ENCODE measurements around the gene CCDC186. TPM values are rescaled to one million over a fixed set of nuclear protein-coding genes. Genes with fewer than 3 reads are reported as not detected.

CCDC186 gene
- total and polyA plus RNA-seq, 2 donors: 11.2 to 18.7 TPM

DNA sequence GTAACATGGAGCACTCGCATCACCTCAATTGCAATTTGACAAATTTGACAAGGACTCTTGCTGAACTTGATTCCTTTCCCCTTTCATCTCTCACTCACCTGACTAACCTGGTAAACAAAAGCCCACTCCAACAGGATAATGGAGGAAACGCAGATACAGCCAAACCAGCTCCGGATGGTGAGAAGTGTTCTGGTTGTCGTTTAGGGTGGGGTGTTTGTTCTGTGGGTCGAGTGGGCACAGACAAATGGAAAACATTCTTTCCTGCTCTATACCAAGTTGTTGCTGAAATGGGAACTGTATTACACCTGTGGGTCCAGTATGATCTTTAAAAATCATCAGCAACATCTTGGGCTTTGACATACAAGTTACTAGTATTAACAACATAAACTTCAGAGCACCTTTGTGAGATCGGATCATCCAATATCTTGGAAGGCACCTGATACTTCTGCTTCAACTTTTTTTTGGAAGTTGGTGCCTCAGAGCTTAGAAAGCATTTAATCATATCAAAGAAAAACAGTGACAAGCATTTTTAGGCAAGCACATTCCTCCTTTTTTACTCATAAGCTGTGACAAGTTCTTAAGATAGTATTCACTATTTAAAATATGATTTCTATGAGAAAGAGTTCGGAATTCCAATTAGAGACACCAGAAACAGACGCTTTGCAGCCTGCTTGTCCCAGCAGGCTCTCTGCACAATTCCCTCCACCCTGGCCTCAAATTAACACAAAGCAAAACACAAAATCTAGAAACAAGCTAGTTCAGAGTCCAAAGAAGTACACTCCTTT lies 58.1 kb downstream of the CCDC186 start:
- Histone ChIP-seq H3K27ac (ENCODE audit: low read depth in 1 of 2, low read length in 1 of 2) (no peak overlapping the region), H3K4me3 (ENCODE audit: low read length in 2 of 2) (no peak overlapping the region), H3K4me1 (ENCODE audit: control insufficient read depth in 2 of 2, insufficient read depth in 2 of 2, low read length in 2 of 2) (no peaks in the 10 kb centered on the region), H3K27me3 (ENCODE audit: control insufficient read depth in 2 of 2, insufficient read depth in 1 of 2, low read length in 1 of 2) (no peaks in the 10 kb centered on the region), H3K36me3 (ENCODE audit: control insufficient read depth in 2 of 2, insufficient read depth in 2 of 2, low read length in 1 of 2) (peaks cover 0 to 3% of the 10 kb centered on the region in 2 donors), H3K9me3 (ENCODE audit: control insufficient read depth in 2 of 2, insufficient read depth in 1 of 2, low read length in 1 of 2) (no peaks in the 10 kb centered on the region)
- WGBS: 91% methylated on average over 8 of the region's 8 CpGs
- no peak for DNase-seq (ENCODE audit: low read depth in 6 of 9, low spot score in 9 of 9)

DNA sequence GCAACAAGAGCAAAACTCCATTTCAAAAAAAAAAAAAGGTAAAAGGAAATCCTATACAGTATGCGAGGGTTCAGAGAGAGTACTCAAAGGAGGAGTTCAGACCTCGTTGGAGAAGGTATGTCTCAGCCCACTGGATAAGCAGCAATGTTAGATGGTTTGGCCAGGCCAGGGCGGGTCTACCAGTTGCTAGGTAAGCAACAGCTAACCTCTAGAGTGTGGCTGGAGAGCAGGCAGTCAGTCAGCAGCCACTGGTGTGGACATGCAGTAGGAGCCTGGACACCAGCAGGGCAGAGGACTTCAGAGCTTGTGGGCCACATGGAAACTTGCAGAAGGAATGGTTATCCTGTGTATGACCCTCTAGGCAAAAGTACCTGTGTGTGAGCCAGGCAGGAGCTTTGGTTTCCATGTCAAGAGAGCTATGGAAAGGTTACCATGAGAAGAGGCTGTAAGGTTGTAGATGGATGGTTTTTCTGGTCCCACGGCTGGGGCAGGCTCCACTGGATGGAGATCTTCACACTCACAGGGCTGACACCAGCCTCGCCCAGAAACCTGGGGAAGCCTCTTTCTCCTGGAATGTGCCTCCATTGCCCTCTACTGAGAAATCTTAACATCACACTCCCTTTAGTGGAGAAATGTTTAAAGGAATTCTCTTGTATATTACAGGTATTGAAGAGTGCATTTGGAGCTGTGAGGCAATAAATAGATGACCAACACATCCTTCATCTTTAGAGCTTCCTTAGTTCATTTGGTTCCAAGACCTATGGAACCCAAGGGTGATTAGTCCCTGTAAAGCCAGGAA lies 63.6 kb downstream of the CCDC186 start:
- Histone ChIP-seq H3K4me1 (ENCODE audit: control insufficient read depth in 2 of 2, insufficient read depth in 2 of 2, low read length in 2 of 2) (no peaks in the 10 kb centered on the region), H3K27ac (ENCODE audit: low read depth in 1 of 2, low read length in 1 of 2) (no peak overlapping the region), H3K4me3 (ENCODE audit: low read length in 2 of 2) (no peak overlapping the region), H3K9me3 (ENCODE audit: control insufficient read depth in 2 of 2, insufficient read depth in 1 of 2, low read length in 1 of 2) (no peaks in the 10 kb centered on the region), H3K27me3 (ENCODE audit: control insufficient read depth in 2 of 2, insufficient read depth in 1 of 2, low read length in 1 of 2) (no peaks in the 10 kb centered on the region), H3K36me3 (ENCODE audit: control insufficient read depth in 2 of 2, insufficient read depth in 2 of 2, low read length in 1 of 2) (no peaks in the 10 kb centered on the region)
- no peak for DNase-seq (ENCODE audit: low read depth in 6 of 9, low spot score in 9 of 9)
- WGBS: 90% methylated on average over 5 of the region's 5 CpGs

DNA sequence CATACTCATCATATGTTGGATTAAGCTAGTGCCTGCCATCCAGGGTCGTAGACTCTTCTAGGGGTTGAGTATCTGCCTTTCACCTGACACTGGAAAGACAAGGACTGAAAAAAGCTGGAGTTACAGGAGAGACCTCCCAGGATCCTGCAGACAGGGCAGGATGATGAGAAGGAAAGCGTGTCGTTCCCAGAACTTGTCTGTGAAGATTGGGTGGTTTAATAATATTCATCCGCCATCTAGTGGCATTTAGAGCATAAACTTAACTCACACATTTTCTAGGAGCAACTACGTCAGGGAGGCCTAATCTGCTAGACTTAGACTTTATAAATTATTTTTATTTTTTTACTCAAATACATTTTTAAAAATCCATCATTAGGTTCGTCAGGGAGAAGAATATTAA lies 70.7 kb downstream of the CCDC186 start:
- H3K27ac ChIP-seq (ENCODE audit: low read depth in 1 of 2, low read length in 1 of 2): no peak overlapping the region
- peaks cover 0 to 3% of the 10 kb centered on the region in 2 donors for H3K9me3 ChIP-seq (ENCODE audit: control insufficient read depth in 2 of 2, insufficient read depth in 1 of 2, low read length in 1 of 2)
- peaks cover 0 to 18% of the 10 kb centered on the region in 2 donors for H3K4me1 ChIP-seq (ENCODE audit: control insufficient read depth in 2 of 2, insufficient read depth in 2 of 2, low read length in 2 of 2)
- no peaks in the 10 kb centered on the region for H3K36me3 ChIP-seq (ENCODE audit: control insufficient read depth in 2 of 2, insufficient read depth in 2 of 2, low read length in 1 of 2)
- H3K4me3 ChIP-seq (ENCODE audit: low read length in 2 of 2): no peak overlapping the region
- WGBS: 26% methylated on average over 6 of the region's 6 CpGs
- peaks cover 9 to 33% of the 10 kb centered on the region in 2 donors for H3K27me3 ChIP-seq (ENCODE audit: control insufficient read depth in 2 of 2, insufficient read depth in 1 of 2, low read length in 1 of 2)
- peak in 3 of 9 donors; percentile 30 to 66 (median 44) for DNase-seq (ENCODE audit: low read depth in 6 of 9, low spot score in 9 of 9)

DNA sequence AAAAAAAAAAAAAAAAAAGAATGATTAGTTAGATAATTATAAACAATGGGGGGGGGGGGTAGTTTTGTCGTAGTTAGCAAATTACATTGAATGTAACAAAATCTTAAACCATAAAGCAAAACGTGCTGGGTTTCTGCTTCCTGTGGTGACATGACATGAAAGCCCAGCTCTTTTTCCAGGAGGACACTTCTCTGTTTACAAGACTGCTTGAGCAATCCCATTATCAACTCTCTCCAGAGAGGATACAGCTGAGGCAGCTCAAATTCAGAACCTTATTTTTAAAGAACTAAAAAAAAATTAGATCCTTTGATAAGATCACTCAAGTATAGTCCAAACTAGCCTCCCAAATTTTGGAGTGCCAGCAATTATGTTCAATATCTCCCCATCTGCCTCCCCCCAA lies 71.7 kb downstream of the CCDC186 start:
- H3K27me3 ChIP-seq (ENCODE audit: control insufficient read depth in 2 of 2, insufficient read depth in 1 of 2, low read length in 1 of 2): peaks cover 9 to 33% of the 10 kb centered on the region in 2 donors
- DNase-seq (ENCODE audit: low read depth in 6 of 9, low spot score in 9 of 9): no peak

DNA sequence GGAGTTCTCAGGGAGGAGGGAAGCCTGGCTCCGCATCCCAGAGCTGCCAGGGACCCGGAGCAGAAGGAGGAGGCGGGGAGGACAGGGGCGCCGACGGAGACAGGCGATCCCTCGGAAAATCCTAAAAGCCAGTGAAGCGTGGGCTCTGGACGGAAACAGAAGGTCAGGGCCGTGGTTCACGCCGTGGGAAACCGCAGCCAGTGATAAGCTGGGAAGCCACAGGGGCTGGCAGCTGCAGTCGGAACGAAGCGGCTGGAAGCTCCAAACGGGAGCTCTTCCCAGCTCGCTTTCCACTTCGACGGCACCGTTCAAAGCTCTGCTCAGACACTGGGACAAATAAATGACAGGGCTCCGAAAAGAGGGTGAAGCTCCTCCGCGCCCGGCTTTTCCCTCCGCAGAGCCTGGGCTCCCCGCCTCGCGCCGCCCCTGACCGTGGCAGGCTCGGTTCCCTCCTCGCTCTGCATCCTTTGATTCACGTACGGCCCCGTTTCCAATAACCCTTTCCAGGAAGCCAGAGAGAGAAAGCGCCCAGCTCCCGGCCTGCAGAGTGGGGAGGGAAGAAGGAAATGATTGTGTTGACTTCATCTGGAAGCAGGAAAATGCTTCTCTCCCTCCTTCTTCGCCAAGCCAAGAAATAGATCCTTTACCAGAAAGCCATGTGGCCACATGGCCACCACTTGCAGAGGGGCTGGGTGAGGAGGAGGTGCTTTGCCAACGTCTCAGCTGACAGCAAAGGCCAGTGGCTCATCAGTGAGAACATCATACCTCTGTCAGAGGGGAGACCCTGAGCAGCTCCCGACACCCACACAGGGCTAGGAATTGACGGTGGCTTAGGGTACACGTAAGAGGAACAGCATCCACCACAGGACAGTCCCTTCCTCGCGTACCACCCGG lies 72.9 kb downstream of the CCDC186 start:
- peak in 1 of 9 donors; percentile 15 for DNase-seq (ENCODE audit: low read depth in 6 of 9, low spot score in 9 of 9)
- no peaks in the 10 kb centered on the region for H3K36me3 ChIP-seq (ENCODE audit: control insufficient read depth in 2 of 2, insufficient read depth in 2 of 2, low read length in 1 of 2)
- WGBS: 10% methylated on average over 47 of the region's 47 CpGs

More for the DNA sequence above, 71.7 kb downstream of the CCDC186 start:
- Histone ChIP-seq H3K4me3 (ENCODE audit: low read length in 2 of 2) (no peak overlapping the region), H3K36me3 (ENCODE audit: control insufficient read depth in 2 of 2, insufficient read depth in 2 of 2, low read length in 1 of 2) (no peaks in the 10 kb centered on the region), H3K9me3 (ENCODE audit: control insufficient read depth in 2 of 2, insufficient read depth in 1 of 2, low read length in 1 of 2) (peaks cover 0 to 3% of the 10 kb centered on the region in 2 donors), H3K4me1 (ENCODE audit: control insufficient read depth in 2 of 2, insufficient read depth in 2 of 2, low read length in 2 of 2) (peaks cover 0 to 23% of the 10 kb centered on the region in 2 donors), H3K27ac (ENCODE audit: low read depth in 1 of 2, low read length in 1 of 2) (no peak overlapping the region)
- WGBS: 8% methylated on average over 2 of the region's 2 CpGs

DNA sequence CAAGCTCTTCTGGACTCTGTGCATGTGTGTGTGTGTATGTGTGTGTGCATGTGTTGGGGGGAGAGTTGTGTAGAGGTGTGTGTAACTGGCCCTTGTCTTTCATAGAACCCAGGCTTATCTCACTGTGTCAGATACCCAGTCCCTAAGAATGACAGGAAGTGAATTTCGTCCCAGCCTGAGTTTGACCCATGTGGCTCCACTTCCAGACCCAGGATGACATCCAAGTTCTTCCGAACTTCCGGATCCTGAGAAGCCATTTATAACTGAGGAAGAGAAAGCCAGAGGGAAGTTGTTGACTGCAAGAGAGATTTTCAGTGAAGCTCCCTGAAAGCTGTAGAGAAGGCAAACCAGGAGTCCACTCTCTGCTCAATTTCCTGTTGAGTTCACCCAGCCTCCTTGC lies 77.1 kb downstream of the CCDC186 start:
- peaks cover 0 to 11% of the 10 kb centered on the region in 2 donors for H3K9me3 ChIP-seq (ENCODE audit: control insufficient read depth in 2 of 2, insufficient read depth in 1 of 2, low read length in 1 of 2)
- H3K36me3 ChIP-seq (ENCODE audit: control insufficient read depth in 2 of 2, insufficient read depth in 2 of 2, low read length in 1 of 2): no peaks in the 10 kb centered on the region
- H3K4me3 ChIP-seq (ENCODE audit: low read length in 2 of 2): no peak overlapping the region
- H3K27ac ChIP-seq (ENCODE audit: low read depth in 1 of 2, low read length in 1 of 2): no peak overlapping the region
- peaks cover 6 to 28% of the 10 kb centered on the region in 2 donors for H3K27me3 ChIP-seq (ENCODE audit: control insufficient read depth in 2 of 2, insufficient read depth in 1 of 2, low read length in 1 of 2)
- DNase-seq (ENCODE audit: low read depth in 6 of 9, low spot score in 9 of 9): no peak
- 61% methylated on average over 3 of the region's 3 CpGs for WGBS
- H3K4me1 ChIP-seq (ENCODE audit: control insufficient read depth in 2 of 2, insufficient read depth in 2 of 2, low read length in 2 of 2): peaks cover 9 to 49% of the 10 kb centered on the region in 2 donors

More for the DNA sequence above, 72.9 kb downstream of the CCDC186 start:
- H3K27ac ChIP-seq (ENCODE audit: low read depth in 1 of 2, low read length in 1 of 2): no peak overlapping the region
- H3K27me3 ChIP-seq (ENCODE audit: control insufficient read depth in 2 of 2, insufficient read depth in 1 of 2, low read length in 1 of 2): peaks cover 9 to 33% of the 10 kb centered on the region in 2 donors
- peak overlapping the region in 1 of 2 donors; percentile 1 for H3K4me3 ChIP-seq (ENCODE audit: low read length in 2 of 2)
- peaks cover 0 to 3% of the 10 kb centered on the region in 2 donors for H3K9me3 ChIP-seq (ENCODE audit: control insufficient read depth in 2 of 2, insufficient read depth in 1 of 2, low read length in 1 of 2)
- peaks cover 3 to 35% of the 10 kb centered on the region in 2 donors for H3K4me1 ChIP-seq (ENCODE audit: control insufficient read depth in 2 of 2, insufficient read depth in 2 of 2, low read length in 2 of 2)

DNA sequence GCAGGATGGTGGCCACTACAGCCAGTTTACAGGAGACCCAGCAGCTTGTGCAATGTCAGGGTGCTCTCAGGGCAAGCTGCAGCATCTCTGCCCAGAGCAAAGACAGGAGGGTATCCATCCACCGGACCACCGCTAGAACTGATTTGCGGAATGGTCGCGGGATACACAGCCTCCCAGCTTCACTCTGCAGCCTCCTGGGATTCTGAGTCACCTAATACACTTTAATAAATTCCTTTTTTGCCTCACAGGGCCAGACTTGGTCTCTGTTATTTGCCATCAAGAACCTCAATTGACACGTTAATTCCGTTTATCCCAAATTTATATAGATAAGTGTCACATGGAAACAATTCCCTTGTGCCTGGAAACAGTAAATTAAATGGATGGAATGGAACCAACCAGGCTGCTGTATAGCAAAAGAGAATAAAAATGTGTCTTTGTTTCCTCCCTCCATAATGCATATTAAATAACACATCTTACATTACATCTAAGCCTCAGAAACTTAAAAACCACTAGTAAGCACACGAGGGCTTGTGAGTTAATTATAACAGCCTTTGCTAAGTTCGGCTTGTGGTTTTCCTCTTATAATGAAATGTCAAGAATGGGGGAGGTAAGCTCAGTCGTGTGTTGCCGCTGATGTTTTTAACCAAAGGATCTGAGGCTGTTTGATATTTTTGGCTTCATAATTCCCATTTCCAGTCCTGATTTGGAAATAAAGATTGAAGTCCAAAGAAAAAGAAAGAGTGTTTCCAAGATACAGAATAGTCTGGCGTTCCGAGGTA lies 78.3 kb downstream of the CCDC186 start:
- WGBS: 43% methylated on average over 13 of the region's 13 CpGs
- H3K4me1 ChIP-seq (ENCODE audit: control insufficient read depth in 2 of 2, insufficient read depth in 2 of 2, low read length in 2 of 2): peaks cover 9 to 39% of the 10 kb centered on the region in 2 donors

DNA sequence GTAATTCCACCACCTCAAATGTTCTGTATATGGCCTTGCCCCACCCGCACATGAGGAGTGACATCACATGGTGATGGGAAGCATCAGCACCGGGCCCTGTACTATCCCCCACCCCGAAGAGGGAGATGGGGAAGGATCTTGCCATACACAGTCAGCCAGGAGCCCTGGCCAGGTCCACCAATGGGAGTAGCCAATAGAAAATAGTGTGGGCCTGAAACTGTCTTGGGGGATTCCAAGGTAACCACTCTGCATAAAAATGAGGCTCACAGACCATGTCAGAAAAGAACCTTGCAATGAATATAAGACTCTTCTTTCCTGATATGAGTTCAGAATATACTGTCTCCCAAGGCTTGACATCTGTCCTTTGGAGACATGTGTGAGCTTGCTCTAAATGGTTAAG lies 79.2 kb downstream of the CCDC186 start:
- Histone ChIP-seq H3K9me3 (ENCODE audit: control insufficient read depth in 2 of 2, insufficient read depth in 1 of 2, low read length in 1 of 2) (peaks cover 0 to 8% of the 10 kb centered on the region in 2 donors), H3K27me3 (ENCODE audit: control insufficient read depth in 2 of 2, insufficient read depth in 1 of 2, low read length in 1 of 2) (peaks cover 0 to 7% of the 10 kb centered on the region in 2 donors), H3K4me3 (ENCODE audit: low read length in 2 of 2) (no peak overlapping the region), H3K27ac (ENCODE audit: low read depth in 1 of 2, low read length in 1 of 2) (no peak overlapping the region), H3K4me1 (ENCODE audit: control insufficient read depth in 2 of 2, insufficient read depth in 2 of 2, low read length in 2 of 2) (peaks cover 9 to 34% of the 10 kb centered on the region in 2 donors), H3K36me3 (ENCODE audit: control insufficient read depth in 2 of 2, insufficient read depth in 2 of 2, low read length in 1 of 2) (no peaks in the 10 kb centered on the region)
- no peak for DNase-seq (ENCODE audit: low read depth in 6 of 9, low spot score in 9 of 9)
- WGBS: 96% methylated on average over 3 of the region's 3 CpGs

More for the DNA sequence above, 78.3 kb downstream of the CCDC186 start:
- Histone ChIP-seq H3K36me3 (ENCODE audit: control insufficient read depth in 2 of 2, insufficient read depth in 2 of 2, low read length in 1 of 2) (no peaks in the 10 kb centered on the region), H3K9me3 (ENCODE audit: control insufficient read depth in 2 of 2, insufficient read depth in 1 of 2, low read length in 1 of 2) (peaks cover 0 to 8% of the 10 kb centered on the region in 2 donors), H3K4me3 (ENCODE audit: low read length in 2 of 2) (no peak overlapping the region), H3K27me3 (ENCODE audit: control insufficient read depth in 2 of 2, insufficient read depth in 1 of 2, low read length in 1 of 2) (peaks cover 3 to 17% of the 10 kb centered on the region in 2 donors), H3K27ac (ENCODE audit: low read depth in 1 of 2, low read length in 1 of 2) (no peak overlapping the region)
- DNase-seq (ENCODE audit: low read depth in 6 of 9, low spot score in 9 of 9): peak in 3 of 9 donors; percentile 34 to 74 (median 52)

Data from thymus (tissue), 11 donors.